Adrenal gland (tissue), 5 donors: ENCODE results near the gene C12orf54.

ENCODE experiments used
- POLR2A ChIP-seq, 2 donors: fragments of 450-650 bp; IDR thresholded peaks; one replicate each; pipeline ENCODE4 v1.6.1; 2017; ENCODE audit warnings: antibody characterized with exemption in 2 of 2, mild to moderate bottlenecking in 2 of 2, moderate library complexity in 1 of 2
- TF ChIP-seq, protein P1 (sequence below), 6 experiments: fragments of 450-650 bp in 4 of 6; fragments of 200-600 bp in 2 of 6; sonication (generic) in 1 of 6; IDR thresholded peaks; 1 replicate in 5 of 6; 2 replicates in 1 of 6; pipeline versions ENCODE4 v1.5.1 to v1.8.0; 2016 to 2021; ENCODE audit warnings: antibody characterized with exemption in 6 of 6, mild to moderate bottlenecking in 2 of 6, moderate library complexity in 1 of 6
- donor health status: DM: no; HTN: no; CAD: no.

DNA sequence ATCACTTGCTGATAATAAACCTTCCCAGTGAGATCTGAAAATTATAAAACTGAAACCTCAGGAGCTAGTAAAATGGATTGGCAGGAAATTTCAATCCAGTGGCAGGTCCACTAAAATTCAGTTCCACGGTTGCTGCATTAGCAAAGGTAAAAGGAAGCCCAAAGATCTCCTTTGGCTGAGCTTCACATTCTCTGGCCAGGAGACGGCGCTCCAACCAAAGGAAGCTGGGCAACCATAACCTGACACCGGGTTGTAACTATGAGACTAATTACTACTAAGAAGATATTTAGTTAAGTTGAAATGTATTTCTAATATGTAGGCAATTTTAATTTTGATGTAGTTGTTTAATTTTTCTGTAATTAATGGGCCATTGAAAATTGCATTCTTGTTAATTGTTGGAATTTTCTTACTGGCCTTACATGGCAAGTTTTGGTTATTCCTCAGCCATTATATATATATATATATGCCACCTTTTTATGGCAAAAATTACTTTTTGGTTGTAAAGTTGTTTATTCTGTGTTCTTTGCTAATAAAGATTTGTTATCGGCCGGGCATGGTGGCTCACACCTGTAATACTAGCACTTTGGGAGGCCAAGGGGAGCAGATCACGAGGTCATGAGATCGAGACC, 60.1 kb downstream of the C12orf54 start:
- TF ChIP-seq, protein P1, sequence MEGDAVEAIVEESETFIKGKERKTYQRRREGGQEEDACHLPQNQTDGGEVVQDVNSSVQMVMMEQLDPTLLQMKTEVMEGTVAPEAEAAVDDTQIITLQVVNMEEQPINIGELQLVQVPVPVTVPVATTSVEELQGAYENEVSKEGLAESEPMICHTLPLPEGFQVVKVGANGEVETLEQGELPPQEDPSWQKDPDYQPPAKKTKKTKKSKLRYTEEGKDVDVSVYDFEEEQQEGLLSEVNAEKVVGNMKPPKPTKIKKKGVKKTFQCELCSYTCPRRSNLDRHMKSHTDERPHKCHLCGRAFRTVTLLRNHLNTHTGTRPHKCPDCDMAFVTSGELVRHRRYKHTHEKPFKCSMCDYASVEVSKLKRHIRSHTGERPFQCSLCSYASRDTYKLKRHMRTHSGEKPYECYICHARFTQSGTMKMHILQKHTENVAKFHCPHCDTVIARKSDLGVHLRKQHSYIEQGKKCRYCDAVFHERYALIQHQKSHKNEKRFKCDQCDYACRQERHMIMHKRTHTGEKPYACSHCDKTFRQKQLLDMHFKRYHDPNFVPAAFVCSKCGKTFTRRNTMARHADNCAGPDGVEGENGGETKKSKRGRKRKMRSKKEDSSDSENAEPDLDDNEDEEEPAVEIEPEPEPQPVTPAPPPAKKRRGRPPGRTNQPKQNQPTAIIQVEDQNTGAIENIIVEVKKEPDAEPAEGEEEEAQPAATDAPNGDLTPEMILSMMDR (IDR thresholded peaks at IDR 0.05) = peak; percentile 33 to 72 (median 48)
- TF ChIP-seq POLR2A (IDR thresholded peaks at IDR 0.05) = no peak
